ENCODE measurements around the gene AHI1.

- TF ChIP-seq CTCF (conservative IDR thresholded peaks at IDR 0.05 in 1 of 2, IDR thresholded peaks at IDR 0.05 in 1 of 2; ENCODE audit: low read depth in 1 of 2, low read length in 2 of 2), result no peak
- no peak for TF ChIP-seq EZH2 (IDR thresholded peaks at IDR 0.05; ENCODE audit: low read length, missing control alignments)
These were observed 235.4 kb downstream of the AHI1 start for GRCh38 chr6:135261872-135262725.
